HEK293T (cell line): Measurements from ENCODE around the gene ANTXR1.

Experiments used
- BHLHE40 ChIP-seq: fragments of 450-650 bp; IDR thresholded peaks from 2 replicates; pipeline ENCODE4 v1.6.1; 2016; ENCODE audit warnings: mild to moderate bottlenecking, moderate library complexity, borderline replicate concordance
- ELF4 ChIP-seq: fragments of 450-650 bp; IDR thresholded peaks from 2 replicates; pipeline ENCODE4 v1.6.1; 2017; ENCODE audit warnings: antibody characterized with exemption
- FOXA1 ChIP-seq: fragments of 450-650 bp; IDR thresholded peaks from 2 replicates; pipeline ENCODE4 v1.6.1; 2016; ENCODE audit warnings: mild to moderate bottlenecking
- FOXK2 ChIP-seq: fragments of 450-650 bp; IDR thresholded peaks from 2 replicates; pipeline ENCODE4 v1.6.1; 2016; ENCODE audit warnings: mild to moderate bottlenecking
- FOXM1 ChIP-seq: fragments of 450-650 bp; IDR thresholded peaks from 2 replicates; pipeline ENCODE4 v1.6.1; 2017; ENCODE audit warnings: mild to moderate bottlenecking, borderline replicate concordance
- HDGF ChIP-seq: fragments of 450-650 bp; IDR thresholded peaks from 2 replicates; pipeline ENCODE4 v1.6.1; 2017; ENCODE audit warnings: antibody characterized with exemption, borderline replicate concordance
- L3MBTL2 ChIP-seq: fragments of 450-650 bp; conservative IDR thresholded peaks from 2 replicates; pipeline ENCODE4 v1.6.1; 2016; ENCODE audit warnings: mild to moderate bottlenecking
- LEF1 ChIP-seq: fragments of 450-650 bp; IDR thresholded peaks from 2 replicates; pipeline ENCODE4 v1.6.1; 2017; ENCODE audit warnings: mild to moderate bottlenecking, borderline replicate concordance
- NFRKB ChIP-seq: fragments of 450-650 bp; IDR thresholded peaks from 2 replicates; pipeline ENCODE4 v1.6.1; 2016; ENCODE audit warnings: mild to moderate bottlenecking, moderate library complexity
- PKNOX1 ChIP-seq: fragments of 450-650 bp; IDR thresholded peaks from 2 replicates; pipeline ENCODE4 v1.6.1; 2016
- SP1 ChIP-seq: fragments of 450-650 bp; IDR thresholded peaks from 2 replicates; pipeline ENCODE4 v1.6.1; 2017
- SUZ12 ChIP-seq: fragments of 450-650 bp; IDR thresholded peaks from 2 replicates; pipeline ENCODE4 v1.6.1; 2016; ENCODE audit warnings: mild to moderate bottlenecking
- TARDBP ChIP-seq: fragments of 450-650 bp; IDR thresholded peaks from 2 replicates; pipeline ENCODE4 v1.6.1; 2016
- ZNF384 ChIP-seq: fragments of 450-650 bp; IDR thresholded peaks from 2 replicates; pipeline ENCODE4 v1.6.1; 2016

DNA sequence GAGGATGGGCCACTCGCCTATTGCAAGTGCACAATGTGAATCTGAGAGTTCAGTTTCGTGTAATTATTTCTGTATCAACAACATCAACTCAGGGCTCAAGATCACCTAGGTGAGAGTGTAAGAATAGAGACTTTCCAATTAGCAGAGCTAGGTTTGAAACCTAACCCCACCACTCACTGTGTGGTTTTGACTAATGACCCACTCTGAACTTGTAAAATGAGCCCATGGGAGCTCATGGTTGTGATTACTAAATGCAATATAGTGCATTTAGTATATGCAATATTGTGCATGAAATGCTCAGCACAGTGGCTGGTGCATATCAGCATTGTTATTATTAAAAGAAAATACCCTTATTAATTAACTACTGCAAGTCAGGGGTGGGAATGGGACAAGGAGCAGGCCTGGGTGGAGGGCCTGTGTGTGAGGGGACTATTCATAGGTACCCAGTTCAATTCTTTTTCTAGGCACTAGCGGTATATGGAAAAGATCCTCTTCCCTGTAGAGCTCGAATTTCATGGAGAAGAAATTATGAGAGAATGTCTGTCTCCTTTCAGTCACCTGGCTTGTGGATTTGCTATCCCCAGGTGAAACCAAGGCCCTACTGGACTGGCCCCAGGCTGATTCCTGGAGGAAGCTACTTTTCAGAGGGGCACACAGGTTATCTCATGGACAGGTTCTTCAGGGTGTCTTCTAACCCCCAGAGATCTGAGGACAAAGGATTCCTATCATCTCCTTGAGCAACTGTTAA lies 204.5 kb downstream of the ANTXR1 start:
- TF ChIP-seq FOXA1, result no peak
- no peak for TF ChIP-seq SP1
- no peak for TF ChIP-seq ELF4
- no peak for TF ChIP-seq ZNF384
- TF ChIP-seq BHLHE40, result no peak
- no peak for TF ChIP-seq SUZ12
- no peak for TF ChIP-seq FOXK2
- TF ChIP-seq FOXM1, result no peak
- TF ChIP-seq NFRKB, result no peak
- TF ChIP-seq LEF1, result no peak
- no peak for TF ChIP-seq TARDBP
- no peak for TF ChIP-seq L3MBTL2
- TF ChIP-seq HDGF, result no peak
- TF ChIP-seq PKNOX1, result no peak
